Naive thymus-derived CD4-positive, alpha-beta T cell (primary cell): Measurements from ENCODE around the gene LTBP3. TPM values are rescaled to one million over a fixed set of nuclear protein-coding genes. Genes with fewer than 3 reads are reported as not detected.
"Not testable (repeated sequence)": the region's sequence is repeated elsewhere in the genome, so short reads cannot be mapped to it uniquely, and the experiment has no call there.

ENCODE experiments used
- ATAC-seq: fragments of 150-1000 bp; cut with Tn5 transposase; 2 replicates; pipeline ENCODE4 v1.10.0; 2021; ENCODE audit warnings: mild to moderate bottlenecking, moderate library complexity
- CTCF ChIA-PET: fragments of 350-600 bp; sonication (Branson Sonifier 250); formaldehyde crosslinking; loops from one replicate; lab custom pipeline; 2021; ENCODE audit warnings: antibody characterized with exemption; lab: Charles Lee
- POLR2A ChIA-PET: fragments of 350-600 bp; sonication (Branson Sonifier 250); formaldehyde crosslinking; loops from one replicate; lab custom pipeline; 2021; ENCODE audit warnings: antibody characterized with exemption, inconsistent platforms; lab: Charles Lee
- DNase-seq, 9 donors: peaks; one replicate each; pipeline versions ENCODE4 v3.0.0 to v3.0.0-alpha.2; 2020 to 2022; ENCODE audit warnings: mixed read lengths in 1 of 9
- H3K27ac ChIP-seq: one replicate; pipeline ENCODE4 v1.7.0; 2013; ENCODE audit warnings: mild to moderate bottlenecking, low read depth, low read length, moderate library complexity
- H3K27me3 ChIP-seq, 2 donors: one replicate each; pipeline ENCODE4 v1.7.0; 2013; ENCODE audit warnings: low read length in 2 of 2, mild to moderate bottlenecking in 2 of 2, moderate library complexity in 2 of 2; ENCODE audit not compliant: control insufficient read depth in 2 of 2, insufficient read depth in 2 of 2
- H3K36me3 ChIP-seq, 3 experiments: 1 replicate in 2 of 3; 2 replicates in 1 of 3; pipeline ENCODE4 v1.7.0; 2013; ENCODE audit warnings: low read length in 3 of 3, mild to moderate bottlenecking in 3 of 3, moderate library complexity in 1 of 3; ENCODE audit not compliant: insufficient read depth in 3 of 3, control insufficient read depth in 2 of 3
- H3K4me1 ChIP-seq, 2 donors: one replicate each; pipeline ENCODE4 v1.7.0; 2013; ENCODE audit warnings: low read length in 2 of 2, mild to moderate bottlenecking in 2 of 2, moderate library complexity in 1 of 2; ENCODE audit not compliant: control insufficient read depth in 2 of 2, insufficient read depth in 2 of 2
- H3K4me3 ChIP-seq: 2 replicates; pipeline ENCODE4 v1.7.0; 2013; ENCODE audit warnings: mild to moderate bottlenecking, low read length
- H3K9me3 ChIP-seq, 3 experiments: 1 replicate in 2 of 3; 2 replicates in 1 of 3; pipeline ENCODE4 v1.7.0; 2013; ENCODE audit warnings: low read length in 3 of 3; ENCODE audit not compliant: control insufficient read depth in 2 of 3
- H3K27ac Mint-ChIP-seq, 9 donors: one replicate each; pipeline ENCODE4 v1.8.0; 2020 to 2022; ENCODE audit warnings: mixed read lengths in 9 of 9, mild to moderate bottlenecking in 8 of 9, moderate library complexity in 5 of 9, inconsistent platforms in 2 of 9
- H3K27me3 Mint-ChIP-seq, 5 donors: one replicate each; pipeline ENCODE4 v1.8.0; 2021 to 2022; ENCODE audit warnings: mixed read lengths in 5 of 5, mild to moderate bottlenecking in 1 of 5
- H3K36me3 Mint-ChIP-seq, 5 donors: one replicate each; pipeline ENCODE4 v1.8.0; 2020 to 2022; ENCODE audit warnings: mixed read lengths in 5 of 5, mild to moderate bottlenecking in 3 of 5, inconsistent platforms in 1 of 5
- H3K4me1 Mint-ChIP-seq, 7 donors: one replicate each; pipeline ENCODE4 v1.8.0; 2020 to 2022; ENCODE audit warnings: mixed read lengths in 7 of 7, mild to moderate bottlenecking in 3 of 7, inconsistent platforms in 1 of 7
- H3K4me3 Mint-ChIP-seq, 10 donors: one replicate each; pipeline ENCODE4 v1.8.0; 2020 to 2022; ENCODE audit warnings: mild to moderate bottlenecking in 10 of 10, mixed read lengths in 10 of 10, moderate library complexity in 6 of 10, inconsistent platforms in 2 of 10
- H3K9me3 Mint-ChIP-seq, 11 donors: one replicate each; pipeline ENCODE4 v1.8.0; 2020 to 2022; ENCODE audit warnings: mixed read lengths in 11 of 11, mild to moderate bottlenecking in 4 of 11, inconsistent platforms in 1 of 11, moderate library complexity in 1 of 11
- intact Hi-C, 2 donors: fragments of 100-400 bp; cut with micrococcal nuclease; formaldehyde crosslinking; loops; one replicate each; pipeline ENCODE4 v1.15.1; 2023
- polyA plus RNA-seq, 2 donors: library from polyadenylated mRNA; unstranded; fragments of 300-500 nt; fragmentation: Illumina TruSeq; gene quantifications; one replicate each; pipeline ENCODE4 v1.2.3, GENCODE V29; 2021
- total RNA-seq, 6 experiments: library from RNA in 5 of 6; stranded (reverse) in 5 of 6; gene quantifications; 1 replicate in 5 of 6; 2 replicates in 1 of 6; pipeline ENCODE4 v1.2.3 and lab custom pipeline; 2021 to 2026

Gene LTBP3
- total and polyA plus RNA-seq, 7 experiments from 2014 or later = 18.7 to 288 (median 216) TPM

- H3K27me3 ChIP-seq = no peaks in the 10 kb centered on the region
- H3K36me3 ChIP-seq = peaks cover 0 to 4% (median 0%) of the 10 kb centered on the region in 3 experiments
- H3K9me3 ChIP-seq = no peaks in the 10 kb centered on the region
- H3K4me1 ChIP-seq = peaks cover 63 to 67% of the 10 kb centered on the region in 2 donors
- intact Hi-C loops = no loop called here
- no peak for DNase-seq
- H3K4me3 ChIP-seq = peak overlapping the region; percentile 96
- peak overlapping the region; percentile 91 to 100 (median 97) for H3K4me3 Mint-ChIP-seq
- no peaks in the 10 kb centered on the region for H3K27me3 Mint-ChIP-seq
- peaks cover 0 to 19% (median 4%) of the 10 kb centered on the region in 5 donors for H3K36me3 Mint-ChIP-seq
- ATAC-seq = peak; percentile 32
- peak overlapping the region; percentile 96 for H3K27ac ChIP-seq
- POLR2A ChIA-PET = interaction anchor here (0.7 to 6.3 kb wide), 12 partner anchors 8 to 146 kb away, joined by 3 to 90 read pairs (median 30); partner anchors contain the start of genes LTBP3, MALAT1, MAP3K11 and PCNX3
- peaks cover 0 to 1% (median 0%) of the 10 kb centered on the region in 11 donors for H3K9me3 Mint-ChIP-seq
- peaks cover 55 to 79% (median 69%) of the 10 kb centered on the region in 7 donors for H3K4me1 Mint-ChIP-seq
- CTCF ChIA-PET = interaction anchor here (1.0 to 5.2 kb wide), 5 partner anchors 9 to 45 kb away, joined by 3 to 57 read pairs (median 4); partner anchors contain the start of gene MAP3K11
- H3K27ac Mint-ChIP-seq = peak overlapping the region; percentile 89 to 100 (median 99)
Measured at GRCh38 chr11:65569164-65569972, 11.2 kb upstream of the LTBP3 start.

- Histone ChIP-seq H3K27ac (peak overlapping the region; percentile 96), H3K9me3 (no peaks in the 10 kb centered on the region), H3K27me3 (no peaks in the 10 kb centered on the region), H3K4me1 (peaks cover 52 to 55% of the 10 kb centered on the region in 2 donors), H3K36me3 (no peaks in the 10 kb centered on the region), H3K4me3 (peak overlapping the region; percentile 49)
- POLR2A ChIA-PET = interaction anchor here (0.6 to 10.2 kb wide), 19 partner anchors 8 to 470 kb away, joined by 3 to 186 read pairs (median 5); partner anchors contain the start of genes EHBP1L1, MALAT1, PCNX3 and VPS51
- Mint-ChIP-seq H3K27me3 (no peaks in the 10 kb centered on the region), H3K36me3 (peaks cover 0 to 7% (median 4%) of the 10 kb centered on the region in 5 donors), H3K4me1 (peaks cover 47 to 75% (median 60%) of the 10 kb centered on the region in 7 donors), H3K4me3 (peak overlapping the region; percentile 74 to 99 (median 82)), H3K9me3 (no peaks in the 10 kb centered on the region), H3K27ac (peak overlapping the region; percentile 94 to 99 (median 96))
- CTCF ChIA-PET = interaction anchor here (0.7 to 3.1 kb wide), 10 partner anchors 10 to 244 kb away, joined by 3 to 18 read pairs (median 4); partner anchors contain the start of gene EHBP1L1
- peak in 1 of 9 donors; percentile 33 for DNase-seq
- ATAC-seq = peak; percentile 17
- intact Hi-C loops = loop anchor here (1.0 kb wide), 2 partner anchors 10 to 13 kb away; no protein-coding TSS in a partner anchor
Measured at GRCh38 chr11:65565624-65566453, 7.7 kb upstream of the LTBP3 start.

GRCh38 chr11:65564879-65565559 is 6.9 kb upstream of the LTBP3 start:
- POLR2A ChIA-PET = interaction anchor here (0.7 to 10.2 kb wide), 18 partner anchors 9 to 1723 kb away, joined by 3 to 186 read pairs (median 5); partner anchors contain the start of genes EHBP1L1, MALAT1 and PCNX3
- Mint-ChIP-seq H3K4me1 (peaks cover 48 to 76% (median 63%) of the 10 kb centered on the region in 7 donors), H3K27ac (peak overlapping the region; percentile 94 to 99 (median 96)), H3K4me3 (peak overlapping the region; percentile 74 to 99 (median 82))
- intact Hi-C loops = loop anchor here (1.0 kb wide), 2 partner anchors 9 to 12 kb away; no protein-coding TSS in a partner anchor
- peak in 3 of 9 donors; percentile 41 to 46 (median 45) for DNase-seq
- H3K27me3 Mint-ChIP-seq, H3K36me3 Mint-ChIP-seq, ATAC-seq, H3K36me3 ChIP-seq, H3K27me3 ChIP-seq, H3K9me3 Mint-ChIP-seq, H3K9me3 ChIP-seq: not testable (repeated sequence)
- Histone ChIP-seq H3K4me1 (peaks cover 52 to 53% of the 10 kb centered on the region in 2 donors), H3K4me3 (peak overlapping the region; percentile 49), H3K27ac (peak overlapping the region; percentile 96)
- CTCF ChIA-PET = interaction anchor here (0.9 to 3.1 kb wide), 5 partner anchors 10 to 29 kb away, joined by 3 to 18 read pairs (median 8); no protein-coding TSS in a partner anchor

GRCh38 chr11:65563601-65564000 is 5.4 kb upstream of the LTBP3 start:
- H3K27me3 ChIP-seq = no peaks in the 10 kb centered on the region
- intact Hi-C loops = no loop called here
- Mint-ChIP-seq H3K36me3 (peaks cover 0 to 4% (median 1%) of the 10 kb centered on the region in 5 donors), H3K9me3 (no peaks in the 10 kb centered on the region), H3K27me3 (no peaks in the 10 kb centered on the region), H3K27ac (peak overlapping the region; percentile 5 to 98 (median 84)), H3K4me3 (peak overlapping the region in 4 of 10 donors; percentile 7 to 49 (median 24)), H3K4me1 (peaks cover 43 to 82% (median 63%) of the 10 kb centered on the region in 7 donors)
- ATAC-seq (no peak), DNase-seq (no peak)
- no peaks in the 10 kb centered on the region for H3K9me3 ChIP-seq
- peaks cover 46 to 56% of the 10 kb centered on the region in 2 donors for H3K4me1 ChIP-seq
- H3K4me3 ChIP-seq = no peak overlapping the region
- POLR2A ChIA-PET = interaction anchor here (0.6 to 10.2 kb wide), 5 partner anchors 7 to 1190 kb away, joined by 3 to 186 read pairs (median 31); partner anchors contain the start of genes FAM89B, MALAT1 and ZNRD2
- H3K27ac ChIP-seq = peak overlapping the region; percentile 6
- CTCF ChIA-PET = no interaction called here
- H3K36me3 ChIP-seq = no peaks in the 10 kb centered on the region

GRCh38 chr11:65562788-65563187 is 4.6 kb upstream of the LTBP3 start:
- POLR2A ChIA-PET = interaction anchor here (0.7 to 10.2 kb wide), 3 partner anchors 8 to 1190 kb away, joined by 4 to 186 read pairs (median 74); partner anchors contain the start of genes FAM89B and ZNRD2
- ATAC-seq = no peak

More at GRCh38 chr11:65562788-65563187, 4.6 kb upstream of the LTBP3 start:
- H3K27ac Mint-ChIP-seq = peak overlapping the region in 6 of 9 donors; percentile 22 to 98 (median 81)
- DNase-seq = no peak
- H3K4me1 Mint-ChIP-seq = peaks cover 35 to 74% (median 56%) of the 10 kb centered on the region in 7 donors
- H3K36me3 Mint-ChIP-seq = no peaks in the 10 kb centered on the region
- H3K4me3 ChIP-seq = no peak overlapping the region
- no peak overlapping the region for H3K27ac ChIP-seq
- intact Hi-C loops = no loop called here
- CTCF ChIA-PET = interaction anchor here (1.5 kb wide), 1 partner anchor 18 kb away, joined by 3 read pairs; no protein-coding TSS in a partner anchor
- no peaks in the 10 kb centered on the region for H3K36me3 ChIP-seq
- no peaks in the 10 kb centered on the region for H3K27me3 Mint-ChIP-seq
- H3K4me1 ChIP-seq = peaks cover 41 to 50% of the 10 kb centered on the region in 2 donors
- no peaks in the 10 kb centered on the region for H3K9me3 Mint-ChIP-seq
- H3K9me3 ChIP-seq = no peaks in the 10 kb centered on the region
- H3K4me3 Mint-ChIP-seq = peak overlapping the region in 1 of 10 donors; percentile 49
- H3K27me3 ChIP-seq = no peaks in the 10 kb centered on the region
